Neural cell (in vitro differentiated cells): ENCODE measurements around the gene GABPB2.

Source experiments
- EZH2 ChIP-seq: fragments of 200-600, 300-800 bp; shearing (Covaris generic), sonication (generic); IDR thresholded peaks from 2 replicates; pipeline ENCODE4 v1.6.1; 2014; ENCODE audit warnings: antibody characterized with exemption, low read length, borderline replicate concordance, mild to moderate bottlenecking; ENCODE audit not compliant: insufficient read depth, poor library complexity, severe bottlenecking
- POLR2AphosphoS5 ChIP-seq: IDR thresholded peaks from 2 replicates; pipeline ENCODE4 v1.6.1; 2012
- TAF1 ChIP-seq: IDR thresholded peaks from 2 replicates; pipeline ENCODE4 v1.6.1; 2012; ENCODE audit warnings: low read depth
- TF ChIP-seq, protein P1 (sequence below): fragments of 450-650 bp; IDR thresholded peaks from 2 replicates; pipeline ENCODE4 v1.5.1; 2014; ENCODE audit warnings: antibody characterized with exemption, mild to moderate bottlenecking, moderate library complexity; ENCODE audit not compliant: poor library complexity, severe bottlenecking

- TF ChIP-seq, protein P1, sequence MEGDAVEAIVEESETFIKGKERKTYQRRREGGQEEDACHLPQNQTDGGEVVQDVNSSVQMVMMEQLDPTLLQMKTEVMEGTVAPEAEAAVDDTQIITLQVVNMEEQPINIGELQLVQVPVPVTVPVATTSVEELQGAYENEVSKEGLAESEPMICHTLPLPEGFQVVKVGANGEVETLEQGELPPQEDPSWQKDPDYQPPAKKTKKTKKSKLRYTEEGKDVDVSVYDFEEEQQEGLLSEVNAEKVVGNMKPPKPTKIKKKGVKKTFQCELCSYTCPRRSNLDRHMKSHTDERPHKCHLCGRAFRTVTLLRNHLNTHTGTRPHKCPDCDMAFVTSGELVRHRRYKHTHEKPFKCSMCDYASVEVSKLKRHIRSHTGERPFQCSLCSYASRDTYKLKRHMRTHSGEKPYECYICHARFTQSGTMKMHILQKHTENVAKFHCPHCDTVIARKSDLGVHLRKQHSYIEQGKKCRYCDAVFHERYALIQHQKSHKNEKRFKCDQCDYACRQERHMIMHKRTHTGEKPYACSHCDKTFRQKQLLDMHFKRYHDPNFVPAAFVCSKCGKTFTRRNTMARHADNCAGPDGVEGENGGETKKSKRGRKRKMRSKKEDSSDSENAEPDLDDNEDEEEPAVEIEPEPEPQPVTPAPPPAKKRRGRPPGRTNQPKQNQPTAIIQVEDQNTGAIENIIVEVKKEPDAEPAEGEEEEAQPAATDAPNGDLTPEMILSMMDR: no peak
- TF ChIP-seq EZH2 (no peak), POLR2AphosphoS5 (no peak), TAF1 (no peak)
Measured at GRCh38 chr1:151134396-151134795, 63.8 kb downstream of the GABPB2 start.
